ENCODE data around the gene PDE11A.

The PDE11A gene

DNA sequence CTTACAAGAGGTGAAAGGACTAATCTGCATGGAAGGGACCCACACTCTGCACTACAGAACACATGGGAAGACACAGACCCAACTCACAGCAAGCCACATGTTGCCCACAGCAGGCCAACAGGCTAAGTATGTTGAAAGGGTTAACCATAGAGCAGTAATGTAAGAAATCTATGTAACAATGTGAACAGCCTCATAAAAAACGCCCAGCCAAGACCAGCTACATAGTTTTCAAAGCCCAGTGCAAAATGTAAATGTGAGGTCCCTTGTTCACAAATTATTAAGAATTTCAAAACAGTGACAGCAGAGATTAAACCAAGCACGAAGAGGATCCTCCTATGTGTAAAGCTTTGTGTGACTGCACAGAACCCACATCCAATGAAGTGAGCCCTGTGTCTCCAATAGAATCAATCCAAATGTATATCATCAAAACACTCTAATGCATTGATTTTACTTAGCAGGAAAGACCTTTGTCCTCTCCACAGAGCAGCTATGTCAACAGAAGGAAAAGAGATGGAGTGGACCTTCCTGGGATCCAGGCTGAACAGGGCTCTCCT lies 469.9 kb downstream of the PDE11A start:
- ChIA-PET CTCF (interaction anchor here (0.8 kb wide), 1 partner anchor 17 kb away, joined by 3 read pairs; no protein-coding TSS in a partner anchor), POLR2A (no interaction called here)
- DNase-seq (ENCODE audit: extremely low spot score): peak; percentile 33
- TF ChIP-seq SUZ12 (IDR thresholded peaks at IDR 0.05) (no peak), NFRKB (IDR thresholded peaks at IDR 0.05) (no peak), TARDBP (IDR thresholded peaks at IDR 0.05) (no peak), LEF1 (IDR thresholded peaks at IDR 0.05; ENCODE audit: borderline replicate concordance) (no peak), SP1 (IDR thresholded peaks at IDR 0.05) (no peak)

DNA sequence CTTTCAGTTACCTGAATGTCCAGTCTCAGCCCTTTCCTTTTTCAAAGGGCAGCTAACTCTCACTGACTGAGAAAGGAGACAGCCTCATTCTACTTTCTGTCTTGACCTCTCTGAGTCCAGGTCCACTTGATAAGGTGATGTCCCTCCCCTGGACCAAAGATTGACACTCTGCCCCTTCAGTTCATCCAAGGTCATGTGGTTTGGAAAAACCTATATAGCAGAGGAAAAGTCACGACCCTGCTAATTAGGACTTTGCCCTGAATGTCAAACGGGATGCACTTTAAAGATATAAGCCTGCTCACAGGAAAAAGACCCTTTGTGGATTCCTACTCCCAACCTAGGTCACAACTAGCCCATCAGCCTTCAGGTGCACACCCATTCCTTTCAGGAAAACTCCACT lies 471.7 kb downstream of the PDE11A start:
- no peak for TF ChIP-seq CTBP1 (IDR thresholded peaks at IDR 0.05; ENCODE audit: borderline replicate concordance)
- no peak for TF ChIP-seq TARDBP (IDR thresholded peaks at IDR 0.05)
- TF ChIP-seq SP1 (IDR thresholded peaks at IDR 0.05): no peak
- no peak for TF ChIP-seq FOXA1 (IDR thresholded peaks at IDR 0.05)
- TF ChIP-seq ARNT (IDR thresholded peaks at IDR 0.05): no peak
- no peak for TF ChIP-seq NFRKB (IDR thresholded peaks at IDR 0.05)
- TF ChIP-seq BHLHE40 (IDR thresholded peaks at IDR 0.05; ENCODE audit: borderline replicate concordance): no peak
- TF ChIP-seq, protein P1, sequence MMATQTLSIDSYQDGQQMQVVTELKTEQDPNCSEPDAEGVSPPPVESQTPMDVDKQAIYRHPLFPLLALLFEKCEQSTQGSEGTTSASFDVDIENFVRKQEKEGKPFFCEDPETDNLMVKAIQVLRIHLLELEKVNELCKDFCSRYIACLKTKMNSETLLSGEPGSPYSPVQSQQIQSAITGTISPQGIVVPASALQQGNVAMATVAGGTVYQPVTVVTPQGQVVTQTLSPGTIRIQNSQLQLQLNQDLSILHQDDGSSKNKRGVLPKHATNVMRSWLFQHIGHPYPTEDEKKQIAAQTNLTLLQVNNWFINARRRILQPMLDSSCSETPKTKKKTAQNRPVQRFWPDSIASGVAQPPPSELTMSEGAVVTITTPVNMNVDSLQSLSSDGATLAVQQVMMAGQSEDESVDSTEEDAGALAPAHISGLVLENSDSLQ (IDR thresholded peaks at IDR 0.05): no peak
- CTCF ChIA-PET: no interaction called here
- DNase-seq (ENCODE audit: extremely low spot score): no peak
- POLR2A ChIA-PET: no interaction called here

DNA sequence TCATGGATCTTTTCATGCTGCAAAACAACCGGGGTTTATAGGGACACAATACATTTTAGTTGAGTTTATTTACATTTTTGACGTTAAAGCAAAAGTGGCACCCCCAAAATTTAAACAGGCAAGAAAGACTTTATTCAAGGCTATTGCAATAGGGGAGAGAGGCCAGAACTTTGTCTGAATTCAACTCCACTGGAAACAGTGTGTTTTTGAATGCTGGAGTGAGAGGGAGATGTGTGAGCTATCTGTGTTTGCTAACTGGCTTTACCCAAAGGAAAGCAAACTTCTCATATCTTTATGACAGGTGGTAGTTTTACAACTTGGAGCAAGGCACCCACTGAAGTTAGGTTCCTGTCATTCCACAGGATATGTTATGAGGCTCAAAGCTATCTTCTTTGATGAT lies 472.6 kb downstream of the PDE11A start:
- CTCF ChIA-PET: no interaction called here
- POLR2A ChIA-PET: no interaction called here
- no peak for DNase-seq (ENCODE audit: extremely low spot score)
- TF ChIP-seq FOXM1 (IDR thresholded peaks at IDR 0.05; ENCODE audit: borderline replicate concordance) (no peak), ZNF384 (IDR thresholded peaks at IDR 0.05) (no peak), HDGF (IDR thresholded peaks at IDR 0.05; ENCODE audit: borderline replicate concordance) (no peak), ARNT (IDR thresholded peaks at IDR 0.05) (no peak), CTBP1 (IDR thresholded peaks at IDR 0.05; ENCODE audit: borderline replicate concordance) (no peak), BHLHE40 (IDR thresholded peaks at IDR 0.05; ENCODE audit: borderline replicate concordance) (no peak), SP1 (IDR thresholded peaks at IDR 0.05) (no peak), L3MBTL2 (conservative IDR thresholded peaks at IDR 0.05) (no peak)
- TF ChIP-seq, protein P1 (IDR thresholded peaks at IDR 0.05): no peak

DNA sequence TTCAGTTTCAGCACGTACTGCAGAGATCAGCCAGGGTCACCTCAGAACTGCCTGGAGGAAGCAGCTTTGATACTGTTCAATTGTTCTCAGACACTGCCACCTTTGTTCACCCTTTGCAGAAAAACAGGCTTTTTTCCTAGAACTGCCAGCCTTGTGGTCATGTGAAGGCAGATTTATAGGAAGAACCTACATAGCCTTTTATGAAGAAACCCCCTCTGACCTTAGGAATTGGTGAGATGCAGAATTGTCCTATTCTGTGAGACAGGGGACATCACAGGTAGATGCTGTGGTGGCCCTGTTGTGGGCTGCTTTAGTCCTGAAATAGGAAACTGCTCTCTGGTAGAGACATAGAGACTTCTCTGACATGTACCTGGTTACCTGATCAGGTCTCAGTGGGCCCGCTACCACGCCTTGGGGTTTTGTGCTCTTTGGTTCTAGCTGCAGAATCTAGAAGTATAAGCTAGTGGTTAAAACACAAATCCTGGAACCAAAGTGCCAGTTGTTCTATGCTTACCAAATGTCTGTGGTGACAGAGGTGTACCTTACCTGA lies 473.4 kb downstream of the PDE11A start:
- TF ChIP-seq CTBP1 (IDR thresholded peaks at IDR 0.05; ENCODE audit: borderline replicate concordance): no peak
- no peak for TF ChIP-seq FOXM1 (IDR thresholded peaks at IDR 0.05; ENCODE audit: borderline replicate concordance)
- TF ChIP-seq, protein P1 (IDR thresholded peaks at IDR 0.05): no peak
- no peak for TF ChIP-seq TARDBP (IDR thresholded peaks at IDR 0.05)
- no peak for TF ChIP-seq ELF4 (IDR thresholded peaks at IDR 0.05)
- no peak for TF ChIP-seq LEF1 (IDR thresholded peaks at IDR 0.05; ENCODE audit: borderline replicate concordance)
- TF ChIP-seq NFRKB (IDR thresholded peaks at IDR 0.05): no peak
- no peak for TF ChIP-seq SUZ12 (IDR thresholded peaks at IDR 0.05)
- no peak for TF ChIP-seq L3MBTL2 (conservative IDR thresholded peaks at IDR 0.05)
- no peak for TF ChIP-seq ARNT (IDR thresholded peaks at IDR 0.05)
- TF ChIP-seq ZNF384 (IDR thresholded peaks at IDR 0.05): no peak
- no peak for TF ChIP-seq BHLHE40 (IDR thresholded peaks at IDR 0.05; ENCODE audit: borderline replicate concordance)
- no peak for TF ChIP-seq HDGF (IDR thresholded peaks at IDR 0.05; ENCODE audit: borderline replicate concordance)
- TF ChIP-seq SP1 (IDR thresholded peaks at IDR 0.05): no peak
- no peak for TF ChIP-seq FOXA1 (IDR thresholded peaks at IDR 0.05)
- TF ChIP-seq FOXK2 (IDR thresholded peaks at IDR 0.05): no peak
- ChIA-PET POLR2A (no interaction called here), CTCF (no interaction called here)
- no peak for DNase-seq (ENCODE audit: extremely low spot score)

DNA sequence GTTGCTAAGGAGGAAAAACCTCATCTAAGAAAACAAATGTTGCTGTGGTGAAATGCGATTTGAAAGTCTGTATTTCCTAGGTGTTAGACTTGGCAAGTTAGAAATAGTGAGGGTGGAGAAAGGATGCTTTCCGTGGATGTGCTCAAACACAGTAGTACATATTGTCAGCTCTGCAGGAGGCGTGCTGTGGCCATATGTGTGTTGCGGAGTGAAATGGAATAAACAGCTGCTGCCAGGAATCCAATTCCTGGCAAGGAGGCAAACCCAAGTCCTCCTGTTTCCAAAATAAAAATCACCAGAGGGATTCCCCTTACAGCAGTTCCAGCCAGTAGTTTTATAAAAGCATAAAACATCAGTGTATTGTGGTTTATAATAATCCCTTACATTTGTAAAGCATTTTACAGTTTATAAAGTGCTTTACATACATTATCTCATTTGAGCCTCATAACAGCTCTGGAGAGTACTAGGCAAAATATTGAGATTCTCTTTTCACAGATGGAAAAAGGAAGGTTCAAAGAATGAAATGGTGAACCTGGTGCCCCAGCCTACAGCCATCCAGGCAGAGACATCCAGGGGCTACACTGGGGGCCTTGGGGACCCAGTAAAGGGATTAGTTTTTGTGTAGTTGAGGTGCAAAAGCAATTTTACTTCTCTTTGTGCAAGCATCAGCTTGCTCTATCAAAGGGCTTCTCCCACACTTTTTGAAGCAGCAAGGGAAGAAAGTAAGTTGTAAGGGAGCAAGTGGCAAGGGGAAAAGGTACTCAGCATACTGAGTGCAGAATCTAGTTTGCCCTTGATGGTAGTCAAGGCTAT lies 474.0 kb downstream of the PDE11A start:
- ChIA-PET CTCF (no interaction called here), POLR2A (no interaction called here)
- peak; percentile 24 for DNase-seq (ENCODE audit: extremely low spot score)
- no peak for TF ChIP-seq FOXK2 (IDR thresholded peaks at IDR 0.05)
- no peak for TF ChIP-seq NFRKB (IDR thresholded peaks at IDR 0.05)

DNA sequence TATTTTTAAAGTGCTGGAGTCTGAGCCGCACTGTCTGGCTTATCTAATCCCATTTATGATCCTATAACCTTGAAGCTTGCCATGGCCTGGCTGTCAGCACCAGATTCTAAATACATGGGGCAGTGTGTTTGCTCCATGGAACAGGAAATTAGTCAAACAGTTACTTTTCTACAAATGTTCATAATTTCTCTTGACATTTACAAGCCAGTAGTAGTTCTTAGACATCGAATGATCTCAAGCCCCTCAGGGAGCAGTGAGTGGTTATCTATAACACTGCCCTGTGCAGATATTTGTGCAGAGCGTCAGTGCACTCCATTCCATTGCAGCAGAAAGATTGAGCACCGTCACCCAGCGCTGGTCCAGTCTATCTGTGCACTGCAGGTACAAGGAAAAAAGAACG lies 474.8 kb downstream of the PDE11A start:
- POLR2A ChIA-PET: no interaction called here
- no peak for TF ChIP-seq BHLHE40 (IDR thresholded peaks at IDR 0.05; ENCODE audit: borderline replicate concordance)
- no peak for TF ChIP-seq SUZ12 (IDR thresholded peaks at IDR 0.05)
- TF ChIP-seq ELF4 (IDR thresholded peaks at IDR 0.05): no peak
- TF ChIP-seq, protein P1 (IDR thresholded peaks at IDR 0.05): peak; percentile 93
- peak; percentile 67; the same call in 1 of the 2 replicates for TF ChIP-seq FOXM1 (IDR thresholded peaks at IDR 0.05; ENCODE audit: borderline replicate concordance)
- peak; percentile 87 for TF ChIP-seq ARNT (IDR thresholded peaks at IDR 0.05)
- TF ChIP-seq NFRKB (IDR thresholded peaks at IDR 0.05): no peak
- peak; percentile 81; the same call in 1 of the 2 replicates for TF ChIP-seq LEF1 (IDR thresholded peaks at IDR 0.05; ENCODE audit: borderline replicate concordance)
- TF ChIP-seq TARDBP (IDR thresholded peaks at IDR 0.05): peak; percentile 55; the same call in 1 of the 2 replicates
- TF ChIP-seq FOXA1 (IDR thresholded peaks at IDR 0.05): peak; percentile 80; the same call in 1 of the 2 replicates
- TF ChIP-seq SP1 (IDR thresholded peaks at IDR 0.05): no peak
- peak; percentile 99 for TF ChIP-seq CTBP1 (IDR thresholded peaks at IDR 0.05; ENCODE audit: borderline replicate concordance)
- TF ChIP-seq HDGF (IDR thresholded peaks at IDR 0.05; ENCODE audit: borderline replicate concordance): no peak
- TF ChIP-seq ZNF384 (IDR thresholded peaks at IDR 0.05): no peak
- CTCF ChIA-PET: no interaction called here
- peak; percentile 70 for DNase-seq (ENCODE audit: extremely low spot score)
